GM18870 (cell line): ENCODE results near the gene DHRS1.

Experiments
- ATAC-seq: cut with Tn5 transposase; IDR thresholded peaks from one replicate; pipeline ENCODE4 v1.9.1; 2021; ENCODE audit warnings: moderate library complexity; ENCODE audit not compliant: unreplicated experiment

DHRS1 gene

GRCh38 chr14:24267516-24267915, 32.1 kb downstream of the DHRS1 start:
- ATAC-seq: no peak

DNA sequence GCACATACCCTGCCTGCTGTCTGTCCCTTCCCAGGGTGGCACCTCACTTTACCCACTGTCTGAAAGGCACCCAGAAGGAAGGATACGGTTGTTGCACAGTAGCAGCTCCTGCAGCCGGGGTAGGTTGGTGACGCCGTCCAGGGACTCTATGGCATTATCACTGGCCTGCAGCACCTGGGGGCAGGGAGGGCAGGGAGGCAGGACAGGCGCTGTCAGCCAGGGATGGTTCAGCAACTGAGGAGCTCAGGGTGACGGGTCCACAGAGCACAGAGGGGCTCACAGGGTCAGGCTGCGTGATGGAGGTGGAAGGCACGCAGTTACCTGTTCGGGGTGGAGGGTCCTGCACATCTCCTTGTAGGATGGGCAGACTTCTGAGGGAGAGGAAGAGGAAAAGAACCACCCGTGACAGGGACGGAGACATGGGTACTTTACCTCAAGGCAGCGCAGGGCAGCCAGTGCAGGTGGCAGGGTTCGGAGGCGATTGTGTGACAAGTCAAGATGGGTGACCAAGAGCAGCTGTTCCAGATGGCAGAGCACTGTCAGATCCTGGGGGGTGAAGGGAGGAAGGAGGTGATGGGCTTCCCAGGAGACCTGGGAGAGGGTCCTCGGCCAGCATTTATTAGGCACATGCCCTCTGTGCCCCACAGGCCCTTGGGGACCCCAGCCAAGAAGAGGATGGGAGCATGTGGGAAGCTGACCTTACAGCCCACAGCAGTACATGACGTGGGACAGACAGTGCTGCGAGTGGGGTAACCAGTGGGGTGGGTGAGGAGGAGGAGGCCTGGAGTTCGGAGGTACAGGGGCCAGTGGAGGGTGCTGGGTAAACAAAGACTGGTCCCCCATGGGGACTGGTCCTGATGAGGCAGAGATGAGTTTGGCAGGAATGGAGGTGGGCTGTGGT, 33.0 kb downstream of the DHRS1 start:
- no peak for ATAC-seq

DNA sequence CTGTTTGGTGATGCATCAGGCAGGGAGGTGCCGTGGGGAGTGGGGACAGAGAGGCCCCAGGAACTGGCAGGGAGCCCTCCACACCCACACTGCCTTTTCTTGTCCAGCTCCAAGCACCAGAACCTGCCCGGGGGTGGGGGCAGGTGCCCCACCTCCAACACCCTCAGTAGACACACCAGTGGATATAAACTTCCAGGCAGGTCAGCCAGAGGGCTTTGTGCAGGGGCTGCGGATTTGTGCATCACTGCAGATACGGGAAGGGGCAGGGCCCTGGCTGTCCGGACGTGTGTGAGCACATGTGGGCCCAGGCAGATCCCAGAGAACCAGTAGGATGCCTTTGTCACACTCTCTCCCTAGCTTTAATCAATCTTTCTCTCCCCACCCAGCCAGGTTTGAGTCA, 35.3 kb downstream of the DHRS1 start:
- ATAC-seq: no peak

DNA sequence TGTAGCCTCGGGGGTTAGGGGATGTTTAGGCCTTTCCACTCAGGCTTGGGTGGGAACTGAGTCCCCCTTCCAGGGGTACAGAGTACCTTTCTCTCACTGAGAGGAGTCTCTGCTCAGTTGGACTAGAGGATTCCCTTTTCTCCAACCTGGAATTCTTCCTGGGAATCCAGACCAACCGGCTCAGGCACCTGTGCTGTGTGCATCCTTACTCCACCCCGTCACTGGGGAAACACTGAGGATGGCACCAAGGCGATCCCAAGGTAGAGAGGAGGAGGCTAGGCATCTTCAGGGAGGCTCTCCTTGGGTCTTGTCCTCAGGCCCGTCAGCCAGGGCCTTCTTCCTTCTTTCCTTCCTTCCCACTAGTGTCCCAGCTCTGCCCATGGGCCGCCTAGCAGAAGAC, 35.7 kb downstream of the DHRS1 start:
- no peak for ATAC-seq

- ATAC-seq: no peak
These were observed 36.5 kb downstream of the DHRS1 start, which contains the start of gene TGM1 for GRCh38 chr14:24262821-24263733. Gene TGM1 (minus strand): TSS chr14:24263177. CDS start chr14:24262352, 825 bp downstream.

GRCh38 chr14:24261969-24262327, 37.6 kb downstream of the DHRS1 start:
- no peak for ATAC-seq

DNA sequence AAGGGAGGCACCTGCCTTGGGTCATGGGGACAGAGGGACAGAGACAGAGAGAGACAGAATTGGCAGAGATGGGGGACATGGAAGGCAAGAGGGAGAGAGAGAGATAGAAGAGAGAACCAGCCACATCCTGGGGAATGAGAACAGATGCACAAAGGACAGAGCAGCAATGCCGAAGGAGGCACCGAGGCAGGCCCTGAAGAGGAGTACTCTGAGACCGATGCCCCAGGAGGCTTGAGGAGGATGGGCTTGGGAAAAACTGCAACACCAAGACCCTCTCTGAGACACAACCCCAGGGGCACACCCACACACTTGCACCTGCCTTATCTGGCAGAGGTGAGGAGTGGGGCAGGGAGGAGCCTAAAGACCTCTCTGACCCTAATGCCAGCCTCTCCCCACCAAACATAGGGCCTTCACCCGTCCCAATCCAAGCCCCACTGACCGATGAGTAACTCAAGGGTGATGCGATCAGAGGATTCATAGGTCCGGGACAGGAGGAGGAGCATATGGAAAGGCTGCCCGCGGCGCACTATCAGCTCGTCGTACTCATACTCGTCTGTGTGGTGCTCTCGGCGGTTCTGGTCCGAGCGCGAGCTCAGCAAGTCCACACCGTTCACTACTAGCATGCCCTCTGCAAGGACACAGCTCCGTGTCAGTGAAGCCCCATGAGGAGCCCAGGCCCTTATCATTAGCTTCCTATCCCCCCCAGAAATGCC, 38.2 kb downstream of the DHRS1 start:
- no peak for ATAC-seq

DNA sequence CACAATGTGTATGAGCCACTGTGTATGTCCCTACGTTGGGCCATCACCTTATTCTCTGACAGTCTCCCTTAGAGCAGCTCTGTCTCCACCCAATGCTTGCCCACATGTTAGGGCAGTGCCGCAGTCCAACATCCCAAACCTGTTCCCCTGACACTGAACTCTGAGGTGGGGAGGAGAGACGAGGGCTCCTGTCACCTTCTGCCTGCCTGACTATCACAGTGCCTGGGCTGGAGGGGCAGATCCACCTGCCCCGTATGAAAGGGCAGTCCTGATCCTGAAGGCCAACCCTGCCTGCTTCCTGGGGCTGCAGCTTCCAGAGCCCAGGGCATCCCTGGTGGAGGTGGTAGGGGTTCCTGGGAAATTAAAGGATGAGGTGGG, 38.8 kb downstream of the DHRS1 start:
- no peak for ATAC-seq

DNA sequence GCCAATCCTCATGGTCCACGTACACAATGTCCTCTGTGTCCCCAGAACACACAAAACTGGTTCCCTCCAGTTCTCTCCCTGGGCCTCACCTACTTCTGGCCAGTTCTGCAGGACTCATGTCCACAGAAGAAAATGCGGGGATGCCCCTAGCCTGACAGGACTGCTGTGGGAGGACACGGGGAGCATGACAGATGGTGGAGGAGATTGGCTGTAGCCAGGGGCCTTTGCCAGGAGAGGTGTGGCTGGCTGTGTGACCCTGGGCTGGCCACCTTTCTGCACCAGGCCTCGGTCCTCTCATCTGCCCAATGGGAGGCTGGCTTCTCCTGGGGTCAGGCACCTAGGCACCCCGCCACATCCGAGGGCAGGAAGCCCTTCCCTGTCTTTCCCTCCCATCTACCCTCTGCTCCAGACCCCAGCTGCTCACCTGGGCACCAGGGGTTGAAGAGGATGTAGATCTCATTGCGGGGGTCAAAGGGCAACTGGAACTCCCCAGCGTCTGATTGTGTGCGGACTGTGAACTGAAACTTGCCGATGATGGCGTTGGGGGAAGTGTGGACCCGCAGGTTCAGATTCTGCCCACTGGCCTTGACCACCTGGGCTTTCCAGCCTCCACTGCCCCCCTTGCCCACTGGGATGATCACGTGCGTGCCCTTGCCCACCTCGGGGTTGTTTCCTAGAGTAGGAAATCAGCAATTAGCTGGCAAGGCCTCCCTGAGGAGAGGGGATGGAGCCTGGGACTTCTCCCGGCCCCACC, 39.4 kb downstream of the DHRS1 start:
- no peak for ATAC-seq

GRCh38 chr14:24259282-24260025, 40.1 kb downstream of the DHRS1 start:
- ATAC-seq: no peak

DNA sequence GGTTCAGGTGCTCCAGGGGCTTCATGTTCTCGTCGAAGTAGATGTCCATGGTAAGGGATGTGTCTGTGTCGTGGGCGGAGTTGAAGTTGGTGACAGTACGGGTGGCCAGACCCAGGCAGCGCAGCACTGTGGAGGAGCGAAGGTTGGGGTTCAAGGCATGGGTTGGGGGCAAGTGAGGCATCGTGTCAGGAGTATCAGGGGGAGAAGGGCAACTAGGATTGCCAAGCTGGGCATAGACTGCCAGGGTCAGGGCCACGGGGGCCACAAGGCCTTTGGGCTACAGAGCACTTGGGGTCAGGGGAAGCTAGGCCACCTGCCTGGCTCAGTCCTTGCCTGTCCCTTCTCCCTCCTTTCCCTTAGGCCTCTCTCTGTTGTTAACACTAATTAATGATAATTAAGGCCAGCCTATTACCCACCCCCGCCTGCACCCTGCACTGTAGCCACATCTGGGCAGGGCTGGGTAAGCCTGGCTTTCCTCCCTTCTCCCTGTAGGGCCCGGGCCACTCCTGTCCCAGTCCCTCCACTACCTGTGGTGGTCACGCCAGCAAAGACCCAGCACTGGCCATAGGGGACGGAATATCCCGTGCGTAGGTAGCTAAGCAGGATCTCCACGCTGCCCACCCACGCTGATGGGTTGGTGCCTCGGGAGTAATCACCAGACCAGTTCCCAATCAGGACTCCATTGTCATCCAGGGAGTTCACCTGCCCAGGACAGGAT, 40.9 kb downstream of the DHRS1 start:
- no peak for ATAC-seq

GRCh38 chr14:24258119-24258518, 41.5 kb downstream of the DHRS1 start:
- ATAC-seq: no peak

- ATAC-seq: no peak
These were observed 42.6 kb downstream of the DHRS1 start for GRCh38 chr14:24256960-24257359.

- ATAC-seq: no peak
These were observed 43.5 kb downstream of the DHRS1 start for GRCh38 chr14:24255931-24256711.

DNA sequence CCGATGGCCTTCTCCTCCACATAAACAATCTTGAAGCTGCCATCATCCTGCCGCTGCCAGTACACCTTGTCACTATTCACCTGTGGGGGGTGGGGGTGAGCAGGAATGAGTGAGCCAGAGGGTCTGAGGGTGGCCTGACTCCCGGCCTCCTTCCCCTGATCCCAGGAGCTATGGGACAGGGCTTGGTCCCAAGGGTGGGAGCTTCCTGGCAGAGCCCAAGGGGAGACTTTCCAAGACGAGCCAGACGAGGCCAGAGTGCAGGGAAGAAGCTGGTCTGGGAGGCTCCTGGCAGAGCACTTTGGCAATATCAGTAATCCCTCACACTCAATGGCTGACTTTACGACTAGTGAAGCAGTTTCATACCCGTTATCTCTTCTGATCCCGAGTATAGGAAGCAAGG, 44.1 kb downstream of the DHRS1 start:
- ATAC-seq: no peak

- no peak for ATAC-seq
These were observed 44.8 kb downstream of the DHRS1 start for GRCh38 chr14:24254630-24255392.

DNA sequence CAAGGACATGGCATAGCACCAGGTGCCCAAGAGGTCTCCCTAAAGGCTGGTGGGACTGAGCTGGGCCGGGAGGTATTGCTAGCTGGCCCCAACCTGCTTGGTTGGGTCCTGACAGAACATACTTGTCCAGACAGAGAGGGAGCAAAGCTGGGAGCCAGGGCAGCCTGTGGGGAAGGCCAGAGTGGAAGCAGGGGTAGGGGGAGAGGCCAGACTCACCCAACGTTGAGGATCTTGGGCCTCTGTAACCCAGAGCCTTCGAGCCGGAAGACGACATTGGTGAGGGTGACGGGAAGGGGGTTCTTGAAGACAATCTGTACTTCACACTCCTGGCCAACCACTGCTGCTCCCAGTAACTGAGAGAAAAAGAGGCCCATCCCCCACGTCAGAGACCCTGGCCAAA, 45.6 kb downstream of the DHRS1 start:
- no peak for ATAC-seq
